HS-27A (cell line): ENCODE results near the gene MACROD1.
A peak's percentile ranks its signal among the peaks of the same experiment; 100 is the strongest.
"Not testable (repeated sequence)": the region's sequence is repeated elsewhere in the genome, so short reads cannot be mapped to it uniquely, and the experiment has no call there.

Experiments used
- DNase-seq: peaks from one replicate; pipeline ENCODE4 v3.0.0-alpha.2; 2012; ENCODE audit warnings: low read depth, missing footprints

MACROD1 gene

GRCh38 chr11:63997801-63998337 is 168.0 kb downstream of the MACROD1 start:
- DNase-seq: no peak

DNA sequence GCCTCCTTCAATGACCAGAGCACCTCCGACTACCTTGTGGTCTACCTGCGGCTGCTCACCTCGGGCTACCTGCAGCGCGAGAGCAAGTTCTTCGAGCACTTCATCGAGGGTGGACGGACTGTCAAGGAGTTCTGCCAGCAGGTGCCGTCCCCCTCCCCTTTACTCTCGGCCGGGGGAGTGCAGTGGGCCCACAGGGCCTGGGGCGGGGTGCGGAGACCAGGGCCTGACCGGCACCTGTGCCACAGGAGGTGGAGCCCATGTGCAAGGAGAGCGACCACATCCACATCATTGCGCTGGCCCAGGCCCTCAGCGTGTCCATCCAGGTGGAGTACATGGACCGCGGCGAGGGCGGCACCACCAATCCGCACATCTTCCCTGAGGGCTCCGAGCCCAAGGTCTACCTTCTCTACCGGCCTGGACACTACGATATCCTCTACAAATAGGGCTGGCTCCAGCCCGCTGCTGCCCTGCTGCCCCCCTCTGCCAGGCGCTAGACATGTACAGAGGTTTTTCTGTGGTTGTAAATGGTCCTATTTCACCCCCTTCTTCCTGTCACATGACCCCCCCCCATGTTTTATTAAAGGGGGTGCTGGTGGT is 168.7 kb downstream of the MACROD1 start:
- DNase-seq: no peak

DNA sequence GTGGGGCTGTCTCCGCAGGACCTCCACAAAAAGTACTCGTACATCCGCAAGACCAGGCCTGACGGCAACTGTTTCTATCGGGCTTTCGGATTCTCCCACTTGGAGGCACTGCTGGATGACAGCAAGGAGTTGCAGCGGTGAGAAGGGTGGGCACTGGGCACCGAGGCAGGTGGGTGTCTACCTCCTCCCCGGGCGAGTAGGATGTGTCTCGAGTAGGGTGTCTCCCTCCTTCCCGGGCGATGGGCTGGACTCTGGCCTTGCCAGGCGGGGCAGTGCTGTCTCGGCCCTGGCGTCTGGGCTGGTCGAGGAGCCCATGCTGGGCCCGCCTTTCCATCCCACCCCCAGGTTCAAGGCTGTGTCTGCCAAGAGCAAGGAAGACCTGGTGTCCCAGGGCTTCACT is 169.4 kb downstream of the MACROD1 start:
- no peak for DNase-seq

GRCh38 chr11:63993993-63994392 is 171.9 kb downstream of the MACROD1 start:
- no peak for DNase-seq

GRCh38 chr11:63993100-63993499 is 172.8 kb downstream of the MACROD1 start:
- no peak for DNase-seq

GRCh38 chr11:63991558-63991957 is 174.4 kb downstream of the MACROD1 start:
- no peak for DNase-seq

- DNase-seq: no peak
Measured at GRCh38 chr11:63986932-63987513, 178.9 kb downstream of the MACROD1 start.

- DNase-seq: peak; percentile 63
Measured at GRCh38 chr11:63986156-63986931, 179.6 kb downstream of the MACROD1 start, which contains the start of gene OTUB1. TSS of gene OTUB1 (plus strand) at chr11:63986438. CDS start at chr11:63986457, 19 bp downstream.

DNA sequence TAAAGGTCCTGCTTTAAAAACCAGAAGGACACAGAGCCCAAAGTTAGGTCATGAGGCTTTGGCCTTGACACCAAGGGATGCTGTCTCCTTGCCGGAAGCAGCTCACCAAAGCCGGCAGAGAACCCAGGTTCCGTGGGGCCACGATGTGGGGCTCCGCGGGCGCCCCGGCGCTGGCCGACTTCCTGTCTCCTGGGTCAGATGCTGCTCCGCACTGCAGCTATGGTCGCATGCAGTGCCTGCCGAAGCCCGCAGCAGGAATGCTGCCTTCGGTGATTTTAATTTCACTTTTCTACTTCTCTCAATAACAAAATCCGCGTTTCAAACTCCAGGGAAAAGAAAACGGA is 180.1 kb downstream of the MACROD1 start:
- DNase-seq: no peak

GRCh38 chr11:63979426-63979825 is 186.5 kb downstream of the MACROD1 start:
- DNase-seq: no peak

DNA sequence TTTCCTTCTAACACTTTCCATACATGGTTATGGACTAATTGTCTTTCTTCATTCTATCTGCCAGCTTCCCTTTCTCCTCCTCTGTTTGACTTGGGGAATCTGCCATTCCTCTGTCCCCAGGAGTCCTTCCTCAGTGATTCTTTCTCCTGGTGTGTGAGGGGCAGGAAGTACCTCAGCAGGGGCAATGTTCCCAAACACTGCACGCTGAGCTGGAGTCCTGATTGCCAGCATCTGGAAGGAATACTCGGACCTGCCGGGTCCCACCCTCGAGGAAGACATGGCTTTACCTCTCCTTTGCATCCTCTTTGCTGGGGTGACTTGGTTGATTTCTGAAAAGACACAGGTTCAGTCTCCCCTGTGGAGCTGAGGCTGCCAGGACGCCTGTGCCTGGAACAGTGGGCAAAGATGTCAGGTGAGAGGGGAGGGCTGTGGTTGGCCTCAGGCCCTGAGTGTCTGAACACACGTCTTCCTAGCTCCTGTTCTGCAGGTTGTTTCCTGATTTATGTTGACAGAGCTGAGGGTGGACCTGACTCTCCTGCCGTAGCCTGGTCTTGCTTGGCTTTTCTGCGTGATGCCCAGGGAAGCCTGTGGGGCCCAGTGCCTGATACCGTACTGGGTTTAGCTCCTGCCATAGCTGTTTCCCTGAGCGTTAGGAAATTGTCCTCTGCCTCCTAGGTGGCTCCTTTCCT is 187.2 kb downstream of the MACROD1 start:
- DNase-seq: no peak

DNA sequence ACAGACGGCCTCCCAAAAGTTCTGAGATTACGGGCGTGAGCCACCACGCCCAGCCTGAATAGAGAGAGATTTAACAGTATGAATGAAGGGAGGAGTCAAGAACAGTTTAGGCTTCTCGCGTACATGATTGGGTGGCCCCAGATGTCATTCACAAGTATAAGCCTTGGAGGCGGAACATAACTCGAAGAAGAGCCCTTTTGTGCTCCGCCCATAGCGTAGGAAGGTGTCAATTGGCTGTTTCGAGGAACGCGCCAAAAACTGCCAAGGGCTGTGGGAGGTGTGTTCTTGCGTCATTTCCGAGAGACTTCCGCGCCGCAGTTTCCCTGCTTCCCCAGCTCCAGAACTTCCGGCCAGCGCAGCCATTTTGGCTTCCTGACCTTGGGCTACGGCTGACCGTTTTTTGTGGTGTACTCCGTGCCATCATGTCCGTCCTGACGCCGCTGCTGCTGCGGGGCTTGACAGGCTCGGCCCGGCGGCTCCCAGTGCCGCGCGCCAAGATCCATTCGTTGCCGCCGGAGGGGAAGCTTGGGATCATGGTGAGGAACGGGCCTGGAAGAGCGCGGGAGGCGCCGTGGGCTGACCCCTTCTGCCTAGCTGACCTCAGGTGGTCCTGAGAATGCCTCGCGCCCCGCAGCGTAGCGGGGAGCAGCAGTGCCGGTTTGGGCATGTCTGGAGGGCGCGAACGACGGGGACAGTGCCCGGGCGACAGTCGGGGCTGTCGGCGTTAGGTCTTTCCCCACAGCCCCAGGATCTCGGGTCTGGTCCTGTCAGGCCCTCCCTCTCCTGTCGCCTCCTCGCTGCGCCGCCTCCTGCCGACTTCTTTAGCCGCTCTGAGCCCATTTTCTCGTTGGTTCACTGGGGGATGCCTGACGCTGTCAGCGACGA is 191.4 kb downstream of the MACROD1 start, which contains the start of gene COX8A:
COX8A (plus strand) TSS at position 362 of the 885 bp plus-strand sequence; CDS start at position 423, 61 bp downstream.
- peak; percentile 100 for DNase-seq

- not testable (repeated sequence) for DNase-seq
Measured at GRCh38 chr11:63973912-63974258, 192.0 kb downstream of the MACROD1 start.

GRCh38 chr11:63970902-63971301 is 195.0 kb downstream of the MACROD1 start:
- no peak for DNase-seq

GRCh38 chr11:63969461-63969860 is 196.5 kb downstream of the MACROD1 start:
- no peak for DNase-seq

- DNase-seq: no peak
Measured at GRCh38 chr11:63966444-63966843, 199.5 kb downstream of the MACROD1 start.

DNA sequence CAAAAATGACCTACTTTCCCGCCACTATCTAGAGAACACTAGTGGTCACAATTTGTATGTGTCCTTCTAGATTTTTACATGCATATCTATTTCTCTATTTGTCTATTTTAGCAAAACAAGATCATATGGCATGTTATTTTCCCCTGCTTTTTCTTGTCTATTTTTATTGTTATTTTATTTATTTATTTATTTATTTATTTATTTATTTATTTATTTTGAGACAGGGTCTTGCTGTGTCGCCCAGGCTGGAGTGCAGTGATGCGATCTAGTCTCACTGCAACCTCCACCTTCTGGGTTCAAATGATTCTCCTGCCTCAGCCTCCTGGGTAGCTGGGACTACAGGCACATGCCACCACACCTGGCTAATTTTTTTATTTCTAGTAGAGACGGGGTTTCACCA is 202.0 kb downstream of the MACROD1 start:
- not testable (repeated sequence) for DNase-seq

DNA sequence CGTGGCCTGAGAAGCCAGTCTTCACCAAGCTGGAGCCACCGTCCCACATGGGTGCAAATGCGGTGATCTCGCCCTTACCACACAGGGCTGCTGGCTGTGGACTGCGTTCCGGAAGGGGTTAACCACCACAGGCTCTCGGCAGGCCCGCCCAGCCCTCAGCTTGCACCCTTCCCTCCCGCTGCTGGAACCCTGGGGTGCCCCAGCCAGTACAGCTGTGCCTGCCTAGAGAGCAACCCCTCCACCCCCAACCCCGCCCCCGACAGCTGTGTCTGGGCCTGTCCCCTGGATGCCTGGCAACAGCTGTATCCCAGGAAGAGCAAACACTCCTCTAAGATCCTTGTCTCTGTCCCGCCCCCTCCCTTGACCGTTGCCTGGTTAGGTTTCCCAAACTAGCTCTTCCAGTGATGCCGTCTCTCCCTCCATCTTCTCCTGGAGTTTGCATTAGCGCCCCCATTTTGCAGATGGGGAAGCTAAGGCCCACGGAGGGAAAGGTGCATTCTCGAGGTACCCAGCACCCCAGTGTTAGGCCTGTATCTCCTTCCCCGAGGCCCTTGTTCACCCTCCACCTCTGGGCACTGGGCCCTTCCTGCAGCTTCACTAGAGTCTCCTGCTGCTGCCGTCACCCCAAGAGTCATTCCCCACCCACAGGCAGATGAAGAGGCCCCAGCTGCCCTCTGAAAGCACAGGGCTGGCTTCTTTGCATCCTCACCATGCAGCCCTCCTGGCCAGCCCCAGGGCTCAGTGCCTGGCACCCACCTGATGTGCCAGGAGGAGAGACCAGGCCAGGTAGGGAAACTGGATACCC is 204.1 kb downstream of the MACROD1 start:
- no peak for DNase-seq

- DNase-seq: no peak
Measured at GRCh38 chr11:63958008-63958407, 207.9 kb downstream of the MACROD1 start.

DNA sequence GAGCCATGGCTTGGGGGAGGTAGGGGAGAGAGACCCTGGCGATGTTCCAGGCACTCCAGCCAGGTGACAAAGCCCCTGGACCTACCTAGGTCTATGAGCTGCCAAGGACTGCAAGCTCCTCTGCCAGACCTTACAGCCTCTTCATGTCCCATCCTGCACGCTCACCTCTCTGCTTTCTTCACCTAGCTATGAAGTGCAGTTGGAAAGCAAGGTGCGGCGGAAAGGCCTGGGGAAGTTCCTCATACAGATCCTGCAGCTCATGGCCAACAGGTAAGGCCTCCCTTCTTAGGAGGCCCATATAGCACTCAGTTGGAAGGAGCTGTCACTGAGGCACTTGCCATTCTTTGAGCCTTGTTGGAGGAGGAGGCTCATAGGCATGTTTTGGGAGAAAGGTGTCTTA is 213.3 kb downstream of the MACROD1 start:
- DNase-seq: no peak
